Epidermal melanocyte (primary cell): Measurements from ENCODE around the gene DLG5.
"Not testable (repeated sequence)": the region's sequence is repeated elsewhere in the genome, so short reads cannot be mapped to it uniquely, and the experiment has no call there.

Experiments used
- DNase-seq: peaks from one replicate; pipeline ENCODE4 v3.0.0; 2011; ENCODE audit warnings: low spot score; ENCODE audit not compliant: insufficient read length

Gene DLG5

DNA sequence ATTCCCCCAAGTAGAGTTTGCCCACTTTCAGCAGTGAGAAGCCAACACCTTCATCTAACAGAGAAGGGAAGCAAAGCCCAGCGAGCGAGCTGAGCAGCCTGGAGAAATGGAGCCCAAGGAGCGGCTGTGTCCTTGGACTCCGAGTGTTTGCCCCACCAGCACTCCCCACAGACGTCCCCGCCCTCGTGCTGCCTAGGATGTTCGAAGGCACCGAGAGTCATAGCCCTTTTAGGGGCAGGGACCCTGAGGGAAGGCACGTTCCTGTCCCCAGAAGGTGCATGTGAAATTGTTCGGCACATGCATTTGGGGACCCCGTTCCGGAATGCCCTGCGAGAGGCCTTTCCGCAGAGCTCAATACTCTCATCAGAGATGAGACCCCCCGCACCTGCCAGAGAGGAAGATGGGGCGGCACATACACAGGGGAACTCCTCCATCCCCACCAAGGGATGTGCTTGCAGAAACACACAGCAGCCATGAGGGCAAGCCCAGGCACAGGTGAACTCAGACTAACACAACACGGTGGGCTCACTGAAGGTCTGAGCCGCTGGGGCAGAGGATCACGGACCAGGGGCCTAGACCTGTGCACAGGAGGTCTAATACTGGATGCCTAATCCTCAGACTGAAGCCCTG is 131.0 kb downstream of the DLG5 start:
- DNase-seq = no peak

DNA sequence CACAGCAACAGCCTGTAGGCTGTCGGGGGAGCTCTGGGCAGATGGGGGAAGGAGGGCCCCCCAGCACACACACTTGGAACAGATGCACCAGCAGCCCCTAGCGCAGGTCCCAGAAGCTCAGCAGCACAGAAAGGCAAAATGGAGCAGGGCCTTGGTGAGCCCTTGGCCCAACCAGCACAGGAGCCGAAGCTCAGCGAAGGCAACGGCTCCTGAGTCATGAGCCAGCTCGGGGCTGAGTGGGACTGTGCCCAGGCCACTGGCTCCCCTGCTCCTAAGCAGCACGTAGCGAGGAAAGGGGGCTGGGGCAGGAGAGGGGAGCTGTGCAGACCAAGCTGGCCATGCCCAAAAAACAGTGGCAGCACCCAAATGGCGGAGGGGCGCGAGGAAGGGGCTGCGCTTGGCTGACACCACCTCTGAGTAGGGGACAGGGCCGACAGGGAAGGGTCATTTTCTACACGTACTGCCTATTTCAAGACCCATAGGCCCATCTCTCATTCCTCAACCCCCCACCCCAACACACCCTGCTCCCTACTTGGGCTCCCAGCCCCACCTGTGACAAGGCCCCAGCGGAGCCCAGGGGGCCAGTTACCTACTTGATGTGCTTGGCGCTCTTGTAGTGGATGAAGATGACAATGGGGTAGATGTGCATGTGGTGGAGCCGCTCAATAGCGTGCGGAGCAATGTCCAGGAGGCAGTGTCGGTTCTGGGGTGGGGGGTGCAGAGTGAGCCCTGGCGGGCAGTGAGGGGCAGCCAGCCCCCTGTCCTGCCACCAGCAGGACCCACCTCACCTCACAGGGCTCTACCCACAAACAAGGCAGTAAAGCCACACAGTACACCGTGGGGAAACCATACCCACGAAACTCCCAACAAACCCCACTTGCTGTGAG is 132.1 kb downstream of the DLG5 start:
- DNase-seq = no peak

DNA sequence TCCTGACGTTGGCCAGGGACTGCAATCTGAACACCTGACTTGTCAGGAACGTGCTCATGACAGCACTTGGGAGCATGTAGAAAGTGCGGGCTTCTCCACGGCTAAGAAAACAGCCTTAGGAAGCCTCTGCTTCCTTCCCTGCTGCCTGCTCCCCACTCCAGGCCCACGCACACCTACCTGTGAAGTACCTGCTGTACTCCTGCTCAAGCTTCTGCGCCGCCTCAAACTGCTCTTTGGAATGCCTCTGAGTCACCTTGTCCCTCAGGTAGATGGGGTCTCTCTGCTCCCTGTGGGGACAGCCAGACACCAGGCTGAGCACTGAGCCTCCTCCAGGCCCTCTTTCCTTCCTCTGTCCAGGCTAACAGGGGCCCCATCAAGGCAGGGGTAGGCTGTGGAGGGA is 132.7 kb downstream of the DLG5 start:
- no peak for DNase-seq

DNA sequence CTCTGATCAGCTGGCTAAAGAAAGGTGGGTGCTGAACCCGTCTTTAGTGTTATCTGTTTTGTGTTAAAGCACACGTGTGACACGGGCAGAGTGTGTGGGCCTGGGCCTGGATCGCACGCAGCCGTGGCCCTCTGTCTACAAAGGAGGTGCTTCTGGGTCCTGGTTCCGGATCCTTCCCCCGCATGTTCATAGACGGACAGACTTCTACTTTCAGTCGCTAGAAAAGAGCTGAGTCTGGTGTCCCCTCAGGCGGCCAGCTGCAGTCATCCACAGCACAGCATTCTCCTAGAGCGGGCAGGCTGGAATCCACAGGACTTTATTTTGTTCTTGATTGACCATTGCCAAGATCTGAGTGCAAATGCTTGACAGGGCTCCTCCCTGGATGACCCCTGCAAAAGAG is 134.4 kb downstream of the DLG5 start:
- DNase-seq = no peak

DNA sequence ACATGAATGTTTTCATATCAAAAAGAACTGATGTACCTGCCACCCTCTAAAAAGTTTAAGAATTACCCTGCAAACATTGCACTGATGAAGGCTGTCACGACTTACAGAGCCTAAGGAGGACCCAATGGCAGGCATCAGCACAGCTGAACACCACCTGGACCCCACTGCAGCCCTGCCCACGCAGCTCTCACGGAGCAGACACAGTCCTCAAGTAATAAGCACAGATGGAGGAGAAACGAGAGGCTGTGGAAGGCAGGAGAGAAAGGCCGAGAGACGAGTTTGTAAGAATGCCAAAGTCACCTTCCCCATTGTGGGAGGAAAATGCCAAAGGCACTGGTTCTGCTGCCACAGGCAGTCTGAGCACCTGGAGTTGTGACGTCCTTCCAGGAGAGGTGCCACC is 135.0 kb downstream of the DLG5 start:
- DNase-seq = no peak

DNA sequence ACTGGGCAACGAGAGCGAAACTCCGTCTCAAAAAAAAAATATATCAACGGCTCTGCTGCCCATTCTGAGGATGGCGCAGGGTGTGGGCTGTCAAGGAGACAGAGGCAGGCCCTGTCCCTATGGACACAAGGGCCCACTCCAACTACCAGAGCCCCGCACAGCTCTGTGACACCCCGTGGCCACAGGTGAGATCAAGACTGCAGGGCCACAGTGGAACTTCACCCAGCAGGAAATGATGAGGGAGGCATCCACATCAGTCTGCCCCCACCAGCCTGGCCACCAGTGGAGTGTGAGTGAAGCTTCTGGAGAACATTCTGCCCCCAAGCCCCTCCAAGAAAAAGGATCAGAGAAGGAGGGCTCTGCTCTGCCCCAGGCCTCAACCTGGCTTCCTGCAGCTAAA is 136.7 kb downstream of the DLG5 start:
- DNase-seq = no peak

DNA sequence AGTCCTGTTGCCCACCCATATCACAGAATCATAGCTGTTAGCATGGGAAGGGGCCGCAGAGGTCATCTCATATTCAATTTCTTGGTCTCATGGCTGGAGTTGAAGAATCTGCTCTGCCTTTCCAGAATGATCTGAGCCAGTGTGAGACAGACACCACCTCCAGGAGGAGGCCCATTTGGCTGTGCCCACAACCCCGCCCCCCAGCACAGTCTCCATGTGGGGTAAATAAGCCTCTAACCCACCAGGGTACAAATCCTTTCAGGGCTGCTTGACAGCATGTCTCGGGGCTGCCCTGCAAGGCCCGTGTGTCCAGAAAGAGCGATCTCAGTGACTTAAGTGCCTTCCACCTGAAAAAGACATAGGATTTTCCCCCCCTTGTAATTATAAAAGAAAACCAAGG is 137.5 kb downstream of the DLG5 start:
- no peak for DNase-seq

DNA sequence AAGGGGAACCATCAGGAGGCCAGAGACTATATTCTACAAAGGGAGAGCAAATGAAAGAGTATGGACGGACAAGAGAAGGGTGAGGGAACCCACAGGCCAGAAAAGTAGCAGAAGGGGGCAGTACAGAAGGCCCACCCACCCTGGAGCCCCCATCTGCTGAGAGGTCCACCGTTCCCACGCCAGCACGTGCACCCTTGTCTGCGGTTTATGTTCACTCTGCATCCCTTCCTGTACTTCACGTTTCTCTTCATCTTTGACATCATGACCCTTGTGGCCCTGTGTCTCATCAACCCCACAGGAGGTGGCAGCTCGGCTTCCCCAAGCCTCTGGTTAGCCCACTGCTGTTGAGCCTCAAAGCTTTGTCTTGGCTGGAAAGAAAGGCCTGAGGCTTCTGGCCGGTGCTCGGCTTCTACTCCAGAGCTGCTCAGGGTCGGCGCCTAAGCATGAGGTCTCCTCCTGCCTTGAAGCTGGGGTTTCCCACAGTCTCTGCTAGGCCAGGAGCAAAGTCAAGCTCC is 138.0 kb downstream of the DLG5 start:
- no peak for DNase-seq

DNA sequence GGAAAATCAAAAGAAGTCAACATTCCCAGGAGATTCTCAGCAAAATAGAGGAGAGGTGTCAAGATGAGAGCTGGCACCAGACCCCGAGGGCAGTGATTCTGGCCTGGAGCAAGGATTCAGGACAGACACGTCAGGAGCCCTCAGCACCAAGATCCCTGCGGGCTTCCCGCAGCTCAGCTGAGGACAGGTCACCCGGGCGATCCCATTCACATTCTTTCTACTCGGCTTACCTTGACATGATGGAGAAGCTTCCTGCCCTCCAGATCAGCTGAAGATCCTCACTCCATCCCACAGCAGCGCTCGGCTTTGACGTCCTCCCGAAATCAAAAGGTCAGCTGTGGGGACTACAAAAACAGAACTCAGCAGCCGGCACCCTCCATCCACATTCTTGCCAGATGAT is 139.1 kb downstream of the DLG5 start:
- DNase-seq = no peak

DNA sequence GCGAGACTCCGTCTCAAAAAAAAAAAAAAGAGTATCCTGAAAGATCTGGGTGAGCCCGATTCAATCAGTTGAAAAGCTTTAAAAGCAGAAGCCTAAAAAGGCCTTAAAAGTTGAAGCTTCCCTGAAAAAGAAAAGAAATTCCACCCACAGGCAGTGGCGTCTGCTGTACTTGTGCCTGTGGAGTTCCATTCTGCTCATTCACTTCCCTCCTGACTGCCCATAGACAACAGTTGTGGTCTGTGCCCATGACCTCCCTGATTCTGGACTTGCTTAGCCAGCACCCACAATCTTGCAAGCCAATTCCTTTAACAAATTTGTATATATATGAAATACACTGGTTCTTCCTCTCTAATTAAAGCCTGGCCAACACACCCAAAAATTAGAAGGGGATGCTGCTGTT is 141.7 kb downstream of the DLG5 start:
- DNase-seq = no peak

DNA sequence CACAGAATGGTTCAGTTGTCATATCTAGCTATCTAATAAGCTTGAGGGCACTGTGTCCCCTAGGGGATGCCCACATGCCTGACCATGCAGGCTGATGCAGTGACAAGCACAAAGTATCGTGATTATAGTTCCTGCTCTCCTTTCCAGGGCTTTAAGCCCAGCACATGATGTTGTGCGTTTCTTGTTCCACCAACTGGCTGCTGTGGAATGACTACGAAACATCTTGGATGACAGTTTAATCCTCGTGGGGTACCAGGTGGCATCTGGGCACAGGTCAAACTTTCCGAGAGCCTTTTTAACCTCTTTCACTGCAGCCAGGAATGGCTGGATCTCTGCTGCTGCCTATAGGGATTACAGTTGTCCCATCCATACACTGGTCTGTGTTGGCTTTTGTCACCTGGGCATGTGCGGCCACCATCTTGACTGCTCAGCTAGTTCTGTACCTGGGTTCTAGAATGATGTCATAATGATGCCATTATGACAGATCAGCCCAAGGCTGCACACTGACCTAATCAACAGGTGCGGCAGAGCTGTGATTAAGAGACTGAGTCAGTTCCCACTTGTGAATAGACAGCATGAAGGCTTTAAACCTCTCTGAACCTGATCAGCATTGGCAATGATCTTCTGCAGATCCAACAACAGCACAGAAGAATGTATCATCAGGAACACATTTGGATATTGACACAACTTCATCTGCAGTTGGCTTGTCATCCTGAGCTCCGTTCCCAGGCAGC is 144.1 kb downstream of the DLG5 start:
- no peak for DNase-seq

DNA sequence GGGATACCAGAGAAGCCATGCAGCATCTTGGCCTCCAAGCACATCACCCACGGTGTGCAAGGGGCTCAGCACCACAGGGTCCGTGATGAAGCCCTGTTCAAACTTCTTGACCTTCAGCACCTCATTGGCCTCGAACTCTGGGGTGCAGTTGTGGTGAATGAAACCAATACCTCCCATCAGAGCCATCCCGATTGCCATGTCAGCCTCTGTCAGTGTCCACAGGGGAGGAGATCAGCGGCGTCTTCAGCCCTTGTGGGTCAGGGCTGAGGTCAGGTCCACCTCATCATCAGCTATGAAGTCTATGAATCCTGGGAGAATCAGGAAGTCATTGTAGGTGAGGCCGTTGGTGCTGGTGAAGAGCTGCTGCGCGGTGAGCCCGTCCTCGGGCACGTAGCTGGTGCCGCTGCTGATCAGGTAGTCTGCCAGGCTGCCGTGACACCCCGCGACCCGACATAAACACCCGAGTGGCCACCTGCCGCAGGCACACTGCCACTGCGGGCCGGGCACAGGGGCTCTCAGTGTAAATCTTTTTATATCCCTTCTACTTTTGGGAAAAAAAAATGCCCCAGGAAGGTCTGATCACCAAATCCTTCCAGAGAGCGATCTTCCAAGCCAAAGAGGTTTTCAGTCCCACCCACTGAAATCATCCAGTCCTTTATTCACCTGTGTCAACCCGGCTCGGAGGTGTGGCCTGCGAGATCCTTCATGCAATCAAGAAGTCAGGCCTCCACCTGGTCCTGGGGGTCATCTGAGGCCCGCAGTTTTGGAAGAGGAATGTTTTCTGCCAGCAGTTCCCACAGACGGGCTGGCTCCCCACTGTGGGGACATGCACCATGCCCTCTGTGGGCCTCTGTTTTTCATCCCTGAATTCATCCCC is 144.9 kb downstream of the DLG5 start:
- DNase-seq = no peak

DNA sequence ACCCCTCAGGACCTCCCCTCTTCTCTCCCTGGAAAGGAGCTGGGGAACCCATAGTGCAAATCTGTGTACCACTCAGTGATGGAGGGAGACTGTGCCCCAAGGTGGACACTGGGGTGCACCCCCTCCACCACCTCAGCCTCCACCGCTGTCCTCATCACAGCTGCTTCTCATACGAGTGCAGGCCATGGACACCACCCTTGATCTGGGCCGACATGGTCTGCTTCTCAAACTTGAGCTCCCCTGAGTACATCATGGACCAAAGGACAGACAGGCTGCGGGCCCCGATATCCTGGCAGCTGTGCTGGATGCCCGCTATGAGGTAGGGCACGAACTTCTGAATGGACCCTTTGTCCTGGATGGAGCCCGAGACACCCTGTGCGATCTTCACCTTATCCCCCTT is 146.4 kb downstream of the DLG5 start:
- DNase-seq = no peak

DNA sequence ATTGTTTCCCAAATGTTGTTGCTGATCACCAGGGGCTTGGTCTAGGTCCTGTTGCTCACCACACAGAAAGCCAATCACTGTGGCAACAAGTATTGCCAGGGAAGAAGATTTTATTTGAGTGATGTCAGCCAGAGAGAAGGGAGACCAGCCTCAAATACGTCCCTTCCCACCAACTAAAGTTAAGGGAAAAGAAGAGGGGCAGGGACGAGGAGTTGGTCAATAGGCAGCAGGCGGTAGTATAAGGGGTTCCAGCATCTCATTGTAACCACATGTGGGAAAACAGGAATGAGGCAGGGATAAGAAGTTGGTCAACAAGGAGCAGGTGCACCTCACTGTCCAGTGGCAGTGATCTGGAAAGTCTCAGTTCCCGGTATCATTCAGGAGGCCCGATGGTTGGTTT is 150.1 kb downstream of the DLG5 start:
- no peak for DNase-seq

DNA sequence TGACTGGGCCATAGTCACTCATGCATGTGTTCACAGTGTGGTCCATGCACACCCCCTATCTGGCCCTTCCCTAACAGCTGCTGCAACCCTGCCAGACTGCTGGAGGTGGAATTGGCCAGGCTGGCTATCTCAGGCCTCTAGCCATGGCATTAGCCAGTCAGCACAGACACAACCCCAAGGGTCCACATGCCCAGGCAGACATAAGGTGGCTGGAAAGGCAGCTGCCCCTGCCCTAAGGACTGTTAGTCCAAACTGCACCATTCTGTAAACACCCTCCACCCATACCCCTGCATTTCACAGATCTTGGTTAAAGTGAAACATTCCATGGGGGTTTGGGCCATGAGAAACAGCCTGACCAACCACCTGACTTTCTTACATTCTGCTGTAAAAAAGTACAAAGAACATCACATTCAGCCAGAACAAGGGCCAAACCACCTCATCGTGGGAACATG is 151.6 kb downstream of the DLG5 start:
- no peak for DNase-seq

DNA sequence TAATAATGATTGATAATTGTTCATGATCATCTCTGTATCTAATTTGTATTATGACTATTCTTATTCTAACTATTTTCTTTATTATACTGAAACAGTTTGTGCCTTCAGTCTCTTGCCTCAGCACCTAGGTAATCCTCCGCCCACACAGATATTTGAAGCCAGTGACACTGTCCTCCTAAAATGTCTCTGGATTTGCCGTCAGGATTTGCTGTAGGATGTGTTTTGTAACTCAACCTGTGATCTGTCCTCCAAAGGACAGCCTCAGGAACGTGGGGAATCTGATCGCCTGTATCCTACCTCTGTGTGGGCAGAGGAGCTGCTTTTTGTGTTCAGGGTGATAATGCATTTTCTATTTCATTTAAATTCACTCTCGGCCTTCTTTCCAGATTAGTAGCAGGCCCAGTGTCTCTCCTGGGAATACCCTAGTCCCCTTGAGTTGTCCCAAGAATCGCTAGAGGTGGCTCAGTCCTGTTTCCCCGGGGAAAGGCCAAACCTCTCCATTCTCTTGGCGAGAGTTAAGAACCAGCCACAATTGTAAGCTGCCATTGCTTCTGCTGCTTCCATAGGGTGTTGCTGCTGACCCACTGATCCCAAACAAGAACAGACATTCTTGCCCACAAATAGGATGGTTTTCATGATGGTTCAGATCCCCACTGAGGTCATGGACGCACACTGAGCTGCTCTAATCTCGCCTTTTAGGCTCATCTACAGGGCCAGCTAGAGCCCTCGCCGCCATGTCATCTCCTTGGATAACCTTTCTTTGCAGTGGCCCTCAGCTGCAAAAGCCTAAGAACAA is 152.7 kb downstream of the DLG5 start:
- DNase-seq = no peak

DNA sequence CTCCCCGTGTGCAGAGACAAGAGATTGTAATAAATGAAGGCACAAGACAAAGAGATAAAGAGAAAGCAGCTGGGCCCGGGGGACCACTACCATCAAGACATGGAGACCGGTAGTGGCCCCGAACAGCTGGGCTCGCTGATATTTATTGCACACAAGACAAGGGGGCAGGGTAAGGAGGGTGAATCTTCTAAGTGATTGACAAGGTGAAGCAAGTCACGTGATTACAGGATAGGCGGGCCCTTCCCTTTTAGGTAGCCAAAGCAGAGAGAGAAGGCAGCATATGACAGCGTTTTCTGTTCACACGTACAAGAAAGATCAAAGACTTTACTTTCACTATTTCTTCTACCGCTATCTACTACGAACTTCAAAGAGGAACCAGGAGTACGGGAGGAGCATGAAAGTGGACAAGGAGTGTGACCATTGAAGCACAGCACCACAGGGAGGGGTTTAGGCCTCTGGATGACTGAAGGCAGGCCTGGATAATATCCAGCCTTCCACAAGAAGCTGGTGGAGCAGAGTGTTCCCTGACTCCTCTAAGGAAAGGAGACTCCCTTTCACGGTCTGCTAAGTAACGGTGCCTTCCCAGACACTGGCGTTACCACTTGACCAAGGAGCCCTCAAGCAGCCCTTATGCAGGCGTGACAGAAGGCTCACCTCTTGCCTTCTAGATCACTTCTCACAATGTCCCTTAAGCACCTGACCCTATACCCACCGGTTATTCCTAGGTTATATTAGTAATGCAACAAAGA is 153.5 kb downstream of the DLG5 start:
- not testable (repeated sequence) for DNase-seq

DNA sequence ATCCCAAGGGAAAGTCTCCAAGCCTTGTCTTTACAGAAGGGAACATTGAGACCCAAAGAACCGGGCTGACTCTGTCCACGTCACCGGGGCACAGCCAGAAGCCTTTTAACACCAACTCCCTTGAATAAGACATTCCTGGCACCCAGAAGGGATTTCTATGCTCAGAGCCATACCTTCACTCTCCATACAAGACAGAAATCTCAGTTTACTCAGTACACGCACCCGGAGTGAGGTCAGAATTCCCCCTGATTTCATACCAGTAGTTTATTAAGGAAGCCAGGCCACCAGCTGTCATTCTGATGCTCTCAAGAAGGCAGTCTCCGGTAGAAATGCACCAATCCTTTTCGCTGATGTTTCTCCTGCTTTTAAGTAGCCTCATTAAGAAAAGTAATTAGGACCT is 154.7 kb downstream of the DLG5 start:
- no peak for DNase-seq

DNA sequence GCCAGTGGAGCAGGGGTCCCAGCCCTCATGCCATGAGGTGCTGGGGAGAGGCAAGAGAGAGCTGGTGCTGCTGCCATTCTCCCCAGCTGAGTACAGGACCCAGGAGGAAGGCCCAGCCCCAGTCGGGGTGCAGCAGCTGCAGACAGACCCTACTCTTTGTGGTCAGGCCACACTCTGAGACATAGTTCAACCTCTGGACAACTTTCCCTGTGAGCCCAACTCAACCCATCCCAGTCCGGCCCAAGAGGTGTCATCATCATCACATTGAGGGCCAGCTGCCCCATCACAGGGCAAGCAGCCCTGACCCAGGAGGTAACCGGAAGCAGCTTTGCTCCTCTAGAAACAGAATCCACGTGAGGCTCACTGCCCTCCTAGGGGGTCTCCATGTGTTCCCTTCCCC is 155.1 kb downstream of the DLG5 start:
- no peak for DNase-seq

DNA sequence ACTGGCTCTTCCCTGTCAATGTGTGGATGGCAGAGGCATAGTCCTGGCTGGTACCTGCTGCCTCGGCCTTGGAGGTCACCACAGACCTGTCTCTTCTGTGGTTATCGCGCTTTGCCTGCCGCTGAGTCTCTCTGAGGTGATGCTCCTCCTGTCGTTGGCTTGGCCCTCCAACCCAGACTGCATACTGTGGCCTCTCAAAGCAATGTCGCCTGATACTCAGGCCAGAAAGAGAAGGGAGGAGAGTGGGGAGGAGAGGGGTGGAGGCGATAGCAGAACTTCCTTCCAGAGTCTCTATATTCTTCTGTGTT is 155.7 kb downstream of the DLG5 start:
- DNase-seq = no peak
